GM21367 (cell line): ENCODE results near the gene DCAF8L2.
"Not testable (repeated sequence)": the region's sequence is repeated elsewhere in the genome, so short reads cannot be mapped to it uniquely, and the experiment has no call there.

Source experiments
- ATAC-seq: cut with Tn5 transposase; IDR thresholded peaks from one replicate; pipeline ENCODE4 v1.9.1; 2021; ENCODE audit not compliant: unreplicated experiment

DCAF8L2 gene

GRCh38 chrX:27675493-27675892, 85.3 kb downstream of the DCAF8L2 start:
- ATAC-seq, result no peak

GRCh38 chrX:27679281-27679680, 89.1 kb downstream of the DCAF8L2 start:
- ATAC-seq, result no peak

- no peak for ATAC-seq
These were observed 90.6 kb downstream of the DCAF8L2 start for GRCh38 chrX:27680726-27681125.

- not testable (repeated sequence) for ATAC-seq
These were observed 93.5 kb downstream of the DCAF8L2 start for GRCh38 chrX:27683566-27684208.

GRCh38 chrX:27694667-27695066, 104.5 kb downstream of the DCAF8L2 start:
- ATAC-seq, result no peak

GRCh38 chrX:27706526-27706925, 116.4 kb downstream of the DCAF8L2 start:
- ATAC-seq, result no peak

GRCh38 chrX:27715610-27716009, 125.5 kb downstream of the DCAF8L2 start:
- ATAC-seq, result no peak

- no peak for ATAC-seq
These were observed 138.1 kb downstream of the DCAF8L2 start for GRCh38 chrX:27728291-27728690.

GRCh38 chrX:27731962-27732361, 141.8 kb downstream of the DCAF8L2 start:
- no peak for ATAC-seq

GRCh38 chrX:27735914-27736313, 145.8 kb downstream of the DCAF8L2 start:
- ATAC-seq, result no peak

- ATAC-seq, result no peak
These were observed 150.8 kb downstream of the DCAF8L2 start for GRCh38 chrX:27740933-27741332.

- not testable (repeated sequence) for ATAC-seq
These were observed 153.4 kb downstream of the DCAF8L2 start for GRCh38 chrX:27743521-27743920.

- ATAC-seq, result no peak
These were observed 156.4 kb downstream of the DCAF8L2 start for GRCh38 chrX:27746516-27746915.

GRCh38 chrX:27750298-27750697, 160.2 kb downstream of the DCAF8L2 start:
- not testable (repeated sequence) for ATAC-seq

- ATAC-seq, result no peak
These were observed 161.8 kb downstream of the DCAF8L2 start for GRCh38 chrX:27751976-27752375.

- ATAC-seq, result no peak
These were observed 175.6 kb downstream of the DCAF8L2 start for GRCh38 chrX:27765718-27766117.

GRCh38 chrX:27767387-27767786, 177.2 kb downstream of the DCAF8L2 start:
- no peak for ATAC-seq

- no peak for ATAC-seq
These were observed 185.8 kb downstream of the DCAF8L2 start for GRCh38 chrX:27775984-27776383.

GRCh38 chrX:27796640-27797257, 206.6 kb downstream of the DCAF8L2 start:
- ATAC-seq, result no peak

GRCh38 chrX:27797575-27797974, 207.4 kb downstream of the DCAF8L2 start:
- no peak for ATAC-seq
